Amygdala (tissue), 56 donors: ENCODE data around the gene APLP1.
"Not testable (repeated sequence)": the region's sequence is repeated elsewhere in the genome, so short reads cannot be mapped to it uniquely, and the experiment has no call there.

ENCODE experiments used
- DNase-seq, 56 donors: peaks; one replicate each; lab custom pipeline; 2025; lab: John Stamatoyannopoulos, UW

The APLP1 gene

DNA sequence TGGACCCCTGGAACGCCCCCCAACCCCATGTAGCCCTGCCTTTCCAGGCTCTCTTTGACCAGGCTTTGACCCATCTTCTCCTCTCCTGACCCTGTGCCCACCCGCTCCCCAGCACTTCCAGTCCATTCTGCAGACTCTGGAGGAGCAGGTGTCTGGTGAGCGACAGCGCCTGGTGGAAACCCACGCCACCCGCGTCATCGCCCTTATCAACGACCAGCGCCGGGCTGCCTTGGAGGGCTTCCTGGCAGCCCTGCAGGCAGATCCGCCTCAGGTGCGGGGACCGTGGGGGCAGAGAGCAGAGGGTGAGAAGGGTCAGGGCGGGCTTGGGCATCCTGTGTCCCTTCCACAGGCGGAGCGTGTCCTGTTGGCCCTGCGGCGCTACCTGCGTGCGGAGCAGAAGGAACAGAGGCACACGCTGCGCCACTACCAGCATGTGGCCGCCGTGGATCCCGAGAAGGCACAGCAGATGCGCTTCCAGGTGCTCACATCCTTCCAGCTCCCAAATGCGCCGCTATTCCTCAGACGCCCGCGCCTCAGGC, 6.1 kb downstream of the APLP1 start:
- no peak for DNase-seq

DNA sequence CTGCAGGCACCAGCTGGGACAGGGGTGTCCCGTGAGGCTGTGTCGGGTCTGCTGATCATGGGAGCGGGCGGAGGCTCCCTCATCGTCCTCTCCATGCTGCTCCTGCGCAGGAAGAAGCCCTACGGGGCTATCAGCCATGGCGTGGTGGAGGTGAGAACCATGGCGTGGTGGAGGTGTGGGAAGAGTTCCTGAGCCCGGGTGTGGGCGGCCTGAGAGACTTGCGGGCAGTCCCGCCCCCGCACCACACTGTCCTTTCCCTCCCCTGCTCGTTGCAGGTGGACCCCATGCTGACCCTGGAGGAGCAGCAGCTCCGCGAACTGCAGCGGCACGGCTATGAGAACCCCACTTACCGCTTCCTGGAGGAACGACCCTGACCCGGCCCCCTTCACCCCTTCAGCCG, 10.7 kb downstream of the APLP1 start:
- DNase-seq, result no peak

DNA sequence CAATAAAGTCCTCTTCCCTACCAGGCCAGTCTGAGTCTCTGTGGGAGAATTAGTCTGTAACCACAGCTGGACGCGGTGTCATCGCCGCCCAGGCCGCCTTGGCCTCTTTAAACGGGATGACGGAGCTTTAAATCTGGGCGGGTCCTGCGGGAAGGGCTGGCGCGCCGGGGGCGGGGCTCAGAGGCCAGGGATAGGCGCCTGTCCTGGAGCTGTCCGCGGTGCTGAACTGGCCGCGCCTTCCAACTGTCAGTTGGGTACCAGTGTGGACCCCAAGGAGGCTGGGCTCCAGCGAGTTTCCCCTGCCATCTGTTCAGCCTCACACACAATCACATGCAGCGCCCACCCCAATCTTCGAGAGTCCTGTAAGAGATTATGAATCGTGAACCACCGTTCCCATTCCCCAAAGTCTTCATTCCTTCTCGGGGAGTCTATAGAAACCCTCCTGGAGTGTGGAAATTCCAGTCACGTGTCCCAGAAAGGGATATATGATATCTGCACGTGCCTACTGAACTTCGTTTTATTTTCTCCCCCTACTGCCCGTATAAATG, 11.5 kb downstream of the APLP1 start:
- peak in 52 of 56 donors; percentile 13 to 87 (median 58) for DNase-seq

DNA sequence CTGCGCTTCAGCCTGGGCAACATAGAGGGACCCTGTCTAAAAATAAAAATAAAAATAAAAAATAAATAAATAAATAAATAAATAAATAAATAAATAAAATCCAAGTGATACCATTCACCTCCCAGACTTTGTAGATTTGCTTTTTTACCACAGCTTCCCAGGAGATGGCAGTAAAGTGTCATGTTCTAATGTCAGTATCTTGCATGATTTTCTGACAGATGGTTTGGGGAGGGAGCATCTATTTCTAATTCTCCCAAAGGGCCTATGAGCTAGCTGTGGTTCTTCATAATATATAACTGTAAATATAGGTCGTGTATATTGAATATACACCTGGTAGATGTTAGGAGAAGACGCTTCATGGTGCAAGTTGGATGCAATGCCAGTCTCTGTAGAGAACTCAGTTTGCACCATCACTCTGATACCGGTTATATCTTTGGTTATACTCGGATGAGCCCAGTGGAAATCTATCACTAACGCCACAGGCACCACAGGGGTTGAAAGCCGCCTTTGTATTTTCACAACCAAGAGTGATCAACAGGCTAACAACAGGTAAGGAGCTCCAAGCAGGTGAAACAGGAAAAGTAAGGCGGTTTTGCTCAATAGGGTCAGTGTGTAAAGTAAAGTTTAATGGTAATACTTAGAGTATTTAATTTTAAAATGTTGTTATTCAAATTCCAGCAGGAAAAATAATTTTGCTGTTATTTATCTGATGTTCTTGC, 13.9 kb downstream of the APLP1 start:
- peak in 14 of 56 donors; percentile 6 to 80 (median 30) for DNase-seq

DNA sequence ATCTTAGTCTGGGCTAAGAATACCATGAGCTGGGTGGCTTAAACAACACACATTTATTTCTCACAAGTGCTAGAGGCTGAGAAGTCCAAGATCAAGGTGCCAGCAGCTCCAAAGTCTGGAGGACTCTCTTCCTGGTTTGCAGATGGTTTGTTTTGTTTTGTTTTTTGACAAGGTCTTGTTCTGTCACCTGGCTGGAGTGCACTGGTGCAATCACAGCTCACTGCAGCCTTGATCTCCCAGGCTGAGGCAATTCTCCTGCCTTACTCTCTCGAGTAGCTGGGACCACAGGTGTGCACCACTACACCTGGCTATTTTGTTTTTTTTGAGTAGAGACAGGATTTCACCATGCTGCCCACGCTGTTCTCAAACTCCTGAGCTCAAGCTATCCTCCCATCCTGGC, 15.5 kb downstream of the APLP1 start:
- no peak for DNase-seq

DNA sequence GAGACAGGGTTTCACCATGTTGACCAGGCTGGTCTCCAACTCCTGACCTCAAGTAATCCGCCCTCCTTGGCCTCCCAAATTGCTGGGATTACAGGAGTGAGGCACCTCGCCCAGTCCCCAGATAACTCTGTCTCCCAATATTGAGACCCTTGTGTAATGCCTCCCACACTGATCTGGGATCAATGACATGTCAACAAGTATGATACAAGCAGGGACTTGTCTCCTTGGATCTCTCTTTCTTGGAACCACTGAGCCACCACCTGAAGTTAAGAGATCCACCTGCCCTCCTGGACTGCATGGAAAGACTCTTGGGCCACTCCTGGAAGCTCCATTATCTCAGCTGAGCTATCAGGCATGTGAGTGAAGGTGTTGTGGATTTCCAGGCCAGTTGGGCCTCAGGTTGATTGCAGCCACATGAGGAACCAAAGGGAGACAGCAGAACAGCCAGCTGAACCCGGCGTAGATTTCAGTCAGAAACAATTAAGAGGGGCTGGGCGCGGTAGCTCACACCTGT, 16.9 kb downstream of the APLP1 start:
- no peak for DNase-seq

DNA sequence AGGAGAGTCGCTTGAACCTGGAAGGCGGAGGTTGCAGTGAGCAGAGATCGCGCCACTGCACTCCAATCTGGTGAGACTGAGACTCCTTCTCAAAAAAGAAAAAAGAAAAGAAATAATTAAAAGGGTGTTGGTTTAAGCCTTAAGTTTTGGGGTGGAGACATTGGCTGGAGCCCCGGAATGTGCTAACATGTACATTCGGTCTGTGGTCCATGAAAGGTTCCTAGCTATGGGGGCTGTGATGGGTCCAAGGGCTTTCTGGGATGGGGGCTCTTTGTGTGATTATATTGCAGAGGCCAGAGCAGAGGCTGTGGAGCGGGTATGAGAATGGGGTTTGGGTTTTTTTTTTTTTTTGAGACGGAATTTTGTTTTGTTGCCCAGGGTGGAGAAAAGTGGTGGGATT, 17.5 kb downstream of the APLP1 start:
- no peak for DNase-seq

DNA sequence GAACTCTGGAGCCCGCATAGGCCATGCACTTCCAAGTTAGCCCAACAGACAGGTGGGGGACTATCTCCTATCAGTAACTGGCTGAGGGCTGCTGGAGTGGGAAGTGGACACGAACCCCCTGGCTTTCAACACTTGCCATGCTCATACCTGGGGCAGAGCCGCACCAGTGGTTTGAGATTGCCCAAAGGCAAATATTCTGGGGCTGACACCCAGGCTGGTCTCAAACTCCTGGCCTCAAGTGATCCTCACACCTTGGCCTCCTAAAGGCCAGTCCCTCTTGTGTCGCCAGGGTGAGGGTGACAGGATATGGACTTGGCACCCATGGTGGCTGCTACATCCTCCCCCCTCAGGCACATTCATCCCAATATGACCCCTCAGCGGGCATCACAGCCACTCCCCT, 18.8 kb downstream of the APLP1 start:
- no peak for DNase-seq

DNA sequence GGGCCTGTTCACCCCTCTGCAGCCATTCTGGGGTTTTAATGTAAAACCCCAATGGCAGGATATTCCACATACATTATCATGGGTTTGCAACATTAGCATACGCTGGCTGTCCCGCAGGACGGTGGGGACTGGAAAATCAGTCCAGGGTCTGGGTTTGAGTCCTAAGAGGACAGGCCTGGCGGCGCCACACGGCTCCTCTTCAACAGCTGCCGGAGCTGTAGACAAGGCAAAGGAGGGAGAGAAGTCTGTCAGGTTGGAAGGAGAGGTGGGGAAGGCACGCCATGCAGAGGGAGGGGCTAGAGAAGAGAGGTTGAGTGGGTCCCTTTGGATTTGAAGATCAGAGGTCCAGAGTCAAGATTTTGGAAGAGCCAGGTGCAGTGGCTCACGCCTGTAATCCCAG, 20.0 kb downstream of the APLP1 start:
- DNase-seq, result no peak

DNA sequence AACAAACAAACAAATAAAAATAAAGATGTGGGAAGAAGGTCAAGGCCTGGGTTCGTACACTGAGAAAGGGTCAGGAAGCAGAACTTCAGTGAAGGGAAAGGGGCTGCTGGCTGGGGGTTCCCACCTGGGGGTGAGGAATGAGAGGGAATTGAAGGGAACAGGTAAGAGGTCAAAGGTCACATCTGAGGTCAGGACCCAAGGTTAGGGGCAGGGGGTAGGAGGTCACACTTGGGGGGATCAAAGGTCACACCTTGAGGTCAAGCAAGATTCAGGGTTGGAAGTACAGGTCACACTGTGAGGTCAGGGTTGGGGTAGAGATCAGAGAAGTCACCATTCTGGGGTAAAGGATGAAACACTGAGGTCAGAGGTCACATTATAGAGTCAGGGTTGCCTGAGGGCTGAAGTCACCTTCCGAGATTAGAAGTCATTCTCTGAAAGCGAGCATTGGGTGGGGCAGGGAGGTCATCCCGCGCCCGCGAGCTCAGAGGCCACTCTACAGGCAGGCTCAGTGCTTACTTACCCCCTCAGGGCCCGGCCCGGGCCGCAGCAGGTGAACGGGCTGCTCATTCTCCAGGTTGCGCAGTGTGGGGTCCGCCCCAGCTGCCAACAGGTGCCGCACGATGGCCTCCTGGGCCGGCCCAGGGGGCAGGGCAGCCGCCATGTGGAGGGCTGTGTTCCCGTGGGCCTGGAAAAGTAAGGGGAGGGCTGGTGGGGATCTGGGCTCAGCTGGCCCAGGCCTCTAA, 21.2 kb downstream of the APLP1 start:
- DNase-seq, result peak in 1 of 56 donors; percentile 53

DNA sequence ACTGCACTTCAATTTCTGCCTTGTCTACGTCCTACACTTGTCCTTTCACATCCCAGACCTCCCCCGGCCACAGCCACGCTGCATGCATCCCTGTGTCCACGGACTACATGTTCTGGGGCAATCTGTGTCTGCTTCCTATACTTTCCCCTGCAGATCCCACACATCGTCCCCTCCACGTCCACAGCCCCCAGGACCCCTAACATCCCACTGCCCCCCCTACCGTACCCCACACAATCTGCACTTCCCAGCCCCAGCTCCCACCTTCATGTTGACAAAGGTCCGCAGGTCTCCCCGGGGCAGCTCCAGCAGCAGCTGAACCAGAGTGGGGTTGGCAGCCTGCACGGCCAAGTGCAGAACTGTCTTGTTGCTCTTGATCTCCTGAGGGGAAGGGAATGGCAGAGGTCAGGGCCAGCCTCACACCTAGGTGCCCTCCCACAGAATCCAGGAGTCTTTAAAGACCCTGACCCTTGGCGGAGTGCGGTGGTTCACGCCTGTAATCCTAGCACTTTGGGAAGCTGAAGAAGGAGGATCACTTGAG, 21.8 kb downstream of the APLP1 start:
- no peak for DNase-seq

DNA sequence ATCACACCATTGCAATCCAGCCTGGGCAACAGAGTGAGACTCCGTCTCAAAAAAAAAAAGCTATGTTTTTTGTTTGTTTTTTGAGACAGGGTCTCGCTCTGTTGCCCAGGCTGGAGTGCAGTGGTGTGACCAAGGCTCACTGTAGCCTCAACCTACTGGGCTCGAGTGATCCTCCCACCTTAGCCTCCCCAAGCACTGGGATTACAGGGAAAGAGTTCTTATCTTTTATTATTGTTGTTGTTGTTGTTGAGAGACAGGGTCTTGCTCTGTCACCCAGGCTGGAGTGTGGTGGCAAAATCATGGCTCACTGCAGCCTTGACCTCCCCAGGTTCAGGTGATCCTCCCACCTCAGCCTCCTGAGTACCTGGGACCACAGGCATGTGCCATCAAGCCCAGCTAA, 23.4 kb downstream of the APLP1 start:
- not testable (repeated sequence) for DNase-seq

DNA sequence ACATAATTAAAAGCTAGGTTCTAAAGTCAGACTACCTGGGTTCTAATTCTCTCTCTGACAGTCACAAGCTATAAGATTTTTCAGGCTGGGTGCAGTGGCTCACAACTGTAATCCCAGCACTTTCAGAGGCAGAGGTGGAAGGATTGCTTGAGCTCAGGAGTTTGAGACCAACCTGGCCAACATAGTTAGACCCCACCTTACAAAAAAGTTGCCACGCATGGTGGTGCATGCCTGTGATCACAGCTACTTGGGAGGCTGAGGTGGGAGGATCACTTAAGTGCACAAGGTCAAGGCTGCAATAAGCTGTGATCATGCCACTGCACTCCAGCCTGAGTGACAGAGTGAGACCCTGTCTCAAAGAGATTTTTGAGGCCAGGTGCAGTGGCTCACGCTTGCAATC, 26.0 kb downstream of the APLP1 start:
- no peak for DNase-seq

DNA sequence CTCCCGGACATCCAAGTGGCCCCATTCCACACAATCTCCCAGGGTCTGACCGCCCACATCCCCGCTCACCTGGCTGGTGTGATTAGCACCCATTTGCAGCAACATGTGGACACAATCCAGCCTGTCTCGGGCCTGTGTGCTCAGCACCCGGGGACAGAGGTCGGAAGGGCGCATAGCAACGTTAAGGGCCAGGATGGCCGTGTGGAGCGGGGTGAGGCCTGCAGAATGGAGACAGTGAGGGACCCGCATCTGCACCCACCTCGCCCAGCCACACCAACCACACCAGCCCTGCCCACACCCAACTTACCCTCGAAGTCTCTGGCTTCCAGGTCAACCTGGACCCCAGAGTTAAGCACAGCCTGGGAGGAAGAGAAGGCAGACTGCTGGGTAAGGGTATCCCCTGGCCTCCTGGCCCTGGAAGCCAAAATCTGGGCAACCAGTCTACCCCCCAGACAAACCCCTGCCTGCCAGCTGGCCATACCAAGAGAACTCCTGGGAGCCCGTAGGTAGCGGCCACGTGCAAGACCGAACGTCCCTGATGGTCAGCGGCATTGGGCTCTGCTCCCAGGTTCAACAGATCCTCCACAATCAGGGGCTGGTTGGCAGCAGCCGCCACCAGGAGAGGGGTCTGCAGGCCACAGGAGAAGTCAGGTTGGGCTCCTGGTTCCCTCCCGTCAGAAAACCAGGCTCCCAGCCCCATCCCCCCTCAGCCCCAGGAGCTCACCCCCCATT, 27.7 kb downstream of the APLP1 start:
- no peak for DNase-seq

DNA sequence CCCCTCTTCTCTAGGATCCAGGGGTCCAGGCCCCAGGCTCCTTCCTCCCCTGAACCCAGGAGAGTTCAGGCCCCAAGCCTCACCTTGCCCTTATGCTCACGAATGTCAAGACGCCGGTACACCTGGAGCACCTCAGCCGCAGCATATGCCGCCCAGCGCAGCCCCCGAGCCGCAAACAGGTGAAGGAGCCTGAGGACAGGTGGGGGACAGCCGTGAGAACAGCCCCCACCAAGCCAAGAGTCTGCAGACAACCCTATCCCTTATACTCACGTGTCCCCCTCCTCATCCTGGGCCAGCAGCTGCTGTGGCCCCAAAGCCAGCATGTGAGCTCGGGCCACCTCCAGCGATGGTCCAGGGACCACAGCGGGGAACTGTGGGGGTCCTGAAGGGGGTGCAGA, 28.3 kb downstream of the APLP1 start:
- DNase-seq, result no peak

DNA sequence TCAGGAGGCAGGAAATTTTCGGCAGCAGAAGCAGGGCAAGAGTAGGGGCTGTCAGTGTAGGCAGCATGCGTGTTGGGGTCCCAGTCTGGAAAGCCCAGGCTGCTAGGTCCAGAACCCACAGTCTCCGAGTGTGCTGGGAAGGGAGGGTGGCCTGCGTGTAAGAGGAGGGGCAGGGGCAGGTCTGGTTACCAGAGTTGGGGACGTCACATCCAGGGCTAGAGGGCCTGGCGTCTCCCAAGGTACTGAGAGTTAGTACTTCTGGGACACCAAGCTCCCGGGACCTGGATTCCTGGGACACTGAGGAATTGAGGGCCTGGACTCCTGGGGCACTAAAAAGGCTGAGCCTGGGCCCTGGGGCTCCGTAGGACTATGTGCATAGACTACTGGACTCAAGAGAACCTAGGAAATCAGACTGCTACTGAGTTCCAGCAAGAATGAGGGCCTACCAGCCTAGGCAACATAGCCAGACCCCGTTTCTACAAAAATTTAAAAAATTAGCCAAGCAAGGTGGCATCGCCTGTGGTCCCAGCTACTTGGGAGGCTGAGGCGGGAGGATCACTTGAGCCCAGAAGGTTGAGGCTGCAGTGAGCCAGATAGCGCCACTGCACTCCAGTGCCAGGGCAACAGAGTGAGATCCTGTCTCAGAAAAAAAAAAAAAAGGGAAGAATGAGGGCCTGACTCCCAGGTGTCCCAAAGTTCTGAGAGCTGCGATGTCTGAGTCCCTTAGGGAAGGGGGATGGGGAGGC, 29.5 kb downstream of the APLP1 start:
- no peak for DNase-seq

DNA sequence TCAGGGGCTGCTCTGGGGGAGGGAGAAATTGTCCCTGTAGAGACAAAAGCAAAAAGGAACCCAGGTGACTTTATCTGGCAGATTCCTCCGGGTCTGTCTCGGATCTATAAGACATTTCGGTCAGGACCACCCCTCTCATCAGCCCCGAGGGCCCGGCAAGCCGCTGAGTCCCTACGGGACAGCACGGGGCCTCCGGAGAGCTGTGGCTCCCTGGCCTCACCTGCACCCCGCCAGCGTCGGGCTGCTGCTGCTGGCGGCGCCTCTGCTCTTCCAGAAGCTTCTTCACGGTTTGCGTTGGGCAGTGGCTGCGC, 30.1 kb downstream of the APLP1 start:
- peak in 1 of 56 donors; percentile 45 for DNase-seq

DNA sequence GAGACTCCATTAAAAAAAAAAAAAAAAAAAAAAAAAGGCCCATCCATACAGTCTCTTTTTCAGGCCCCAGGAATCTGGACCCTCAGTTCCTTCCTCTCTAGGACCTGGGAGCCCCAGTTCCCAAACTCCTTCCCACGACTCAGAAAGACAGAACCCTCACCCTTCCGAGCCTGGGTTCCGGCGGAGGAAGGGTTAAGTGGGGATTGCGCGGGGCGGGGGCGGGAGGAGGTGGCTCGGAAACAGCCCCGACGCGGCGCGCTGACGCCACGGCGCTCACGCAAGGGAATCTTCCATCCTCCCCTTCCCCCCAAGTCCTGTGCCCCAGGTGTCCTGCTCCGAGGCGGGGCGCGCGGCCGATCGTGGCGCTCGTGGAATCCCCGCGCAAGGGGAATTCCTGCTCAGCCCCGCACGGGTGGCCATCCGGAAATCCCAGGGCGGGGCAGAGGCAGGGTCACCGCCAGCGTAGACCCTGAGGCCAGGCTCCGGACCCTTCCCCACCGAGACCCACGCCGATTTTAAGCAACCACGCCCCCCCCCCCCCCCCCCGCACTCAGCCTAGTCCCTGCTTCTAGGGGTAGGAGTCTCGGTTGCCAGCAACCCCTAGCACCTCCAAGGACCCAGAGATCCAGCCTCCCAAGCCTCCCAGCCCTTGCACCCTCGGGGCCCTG, 31.3 kb downstream of the APLP1 start:
- DNase-seq, result peak in 48 of 56 donors; percentile 11 to 79 (median 58)

DNA sequence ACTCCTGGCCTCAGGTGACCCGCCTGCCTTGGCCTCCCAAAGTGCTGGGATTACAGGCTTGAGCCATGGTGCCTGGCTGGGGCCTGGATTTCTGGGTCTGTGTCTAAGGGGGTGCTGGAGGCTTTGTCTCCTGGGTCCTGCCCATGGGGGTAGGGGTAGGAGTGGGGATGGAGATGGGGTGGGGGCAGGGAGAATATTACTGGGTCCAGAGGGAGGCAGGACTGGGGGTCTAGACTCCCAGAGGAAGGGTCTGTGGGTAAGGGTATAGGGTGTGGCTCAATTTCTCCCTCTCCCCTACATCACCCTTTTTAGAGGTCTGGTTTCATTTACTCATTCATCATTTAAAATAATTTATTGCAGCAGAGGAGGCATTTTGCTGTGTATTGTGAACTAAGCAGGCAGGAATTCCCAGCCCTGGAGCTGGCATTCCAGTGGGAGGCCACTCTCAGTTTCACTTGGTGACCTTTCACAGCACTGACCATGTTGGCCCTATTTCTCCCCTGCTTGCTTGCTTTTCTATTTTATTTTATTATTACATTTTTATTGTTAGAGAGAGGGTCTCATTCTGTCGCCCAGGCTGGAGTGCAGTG, 32.8 kb downstream of the APLP1 start:
- no peak for DNase-seq
